ENCODE data around the gene PFKFB2.

Gene PFKFB2

GRCh38 chr1:207129053-207129452 is 76.0 kb downstream of the PFKFB2 start (continued):
- TF ChIP-seq ZBTB20 (tag by site-specific recombination; IDR thresholded peaks at IDR 0.05) (no peak), SETDB1 (IDR thresholded peaks at IDR 0.05; ENCODE audit: insufficient read length, low read length) (peak; percentile 96)

Data from HEK293 (cell line).